Epithelial cell of esophagus (primary cell): ENCODE results near the gene BNC2.
A peak's percentile ranks its signal among the peaks of the same experiment; 100 is the strongest.

ENCODE experiments used
- DNase-seq: peaks from one replicate; pipeline ENCODE4 v3.0.0; 2010; ENCODE audit warnings: low read depth
- H3K4me3 ChIP-seq: 2 replicates; pipeline ENCODE4 v1.5.1; 2011; ENCODE audit warnings: mild to moderate bottlenecking, low read length, control low read depth
- TF ChIP-seq, protein P1 (sequence below): IDR thresholded peaks from 2 replicates; pipeline ENCODE4 v1.5.1; 2011; ENCODE audit warnings: low read depth, mild to moderate bottlenecking, low read length, control low read depth, inconsistent platforms; ENCODE audit not compliant: insufficient read depth; ENCODE audit errors: missing control alignments

Gene BNC2

DNA sequence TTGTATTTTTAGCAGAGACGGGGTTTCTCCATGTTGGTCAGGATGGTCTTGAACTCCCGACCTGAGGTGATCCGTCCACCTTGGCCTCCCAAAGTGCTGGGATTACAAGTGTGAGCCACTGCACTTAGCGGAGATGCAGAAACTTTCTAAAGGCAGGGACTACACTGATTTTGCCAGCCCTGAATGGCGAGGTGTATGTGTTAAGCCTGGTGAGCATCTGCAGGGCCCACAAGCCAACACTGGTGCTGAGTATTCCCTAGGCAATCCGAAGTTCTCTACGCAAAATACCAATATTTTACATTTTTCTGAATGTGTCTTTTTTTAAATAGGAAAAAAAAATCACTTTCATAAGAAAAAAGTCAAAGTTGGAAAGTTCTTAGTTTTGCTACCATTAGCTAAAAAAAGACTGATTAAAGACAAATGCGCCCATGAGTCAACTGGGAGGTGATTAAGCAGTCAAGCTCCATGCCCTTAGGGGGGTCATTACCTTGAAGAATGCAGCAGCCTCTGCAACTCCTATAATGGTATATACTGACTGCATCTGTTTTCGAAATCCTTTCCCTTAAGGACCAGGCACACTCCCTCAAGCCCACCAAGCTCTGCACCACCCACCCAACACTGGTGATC, 502.8 kb downstream of the BNC2 start:
- peak; percentile 68 for DNase-seq
- TF ChIP-seq, protein P1, sequence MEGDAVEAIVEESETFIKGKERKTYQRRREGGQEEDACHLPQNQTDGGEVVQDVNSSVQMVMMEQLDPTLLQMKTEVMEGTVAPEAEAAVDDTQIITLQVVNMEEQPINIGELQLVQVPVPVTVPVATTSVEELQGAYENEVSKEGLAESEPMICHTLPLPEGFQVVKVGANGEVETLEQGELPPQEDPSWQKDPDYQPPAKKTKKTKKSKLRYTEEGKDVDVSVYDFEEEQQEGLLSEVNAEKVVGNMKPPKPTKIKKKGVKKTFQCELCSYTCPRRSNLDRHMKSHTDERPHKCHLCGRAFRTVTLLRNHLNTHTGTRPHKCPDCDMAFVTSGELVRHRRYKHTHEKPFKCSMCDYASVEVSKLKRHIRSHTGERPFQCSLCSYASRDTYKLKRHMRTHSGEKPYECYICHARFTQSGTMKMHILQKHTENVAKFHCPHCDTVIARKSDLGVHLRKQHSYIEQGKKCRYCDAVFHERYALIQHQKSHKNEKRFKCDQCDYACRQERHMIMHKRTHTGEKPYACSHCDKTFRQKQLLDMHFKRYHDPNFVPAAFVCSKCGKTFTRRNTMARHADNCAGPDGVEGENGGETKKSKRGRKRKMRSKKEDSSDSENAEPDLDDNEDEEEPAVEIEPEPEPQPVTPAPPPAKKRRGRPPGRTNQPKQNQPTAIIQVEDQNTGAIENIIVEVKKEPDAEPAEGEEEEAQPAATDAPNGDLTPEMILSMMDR, result no peak
- H3K4me3 ChIP-seq, result no peak overlapping the region

DNA sequence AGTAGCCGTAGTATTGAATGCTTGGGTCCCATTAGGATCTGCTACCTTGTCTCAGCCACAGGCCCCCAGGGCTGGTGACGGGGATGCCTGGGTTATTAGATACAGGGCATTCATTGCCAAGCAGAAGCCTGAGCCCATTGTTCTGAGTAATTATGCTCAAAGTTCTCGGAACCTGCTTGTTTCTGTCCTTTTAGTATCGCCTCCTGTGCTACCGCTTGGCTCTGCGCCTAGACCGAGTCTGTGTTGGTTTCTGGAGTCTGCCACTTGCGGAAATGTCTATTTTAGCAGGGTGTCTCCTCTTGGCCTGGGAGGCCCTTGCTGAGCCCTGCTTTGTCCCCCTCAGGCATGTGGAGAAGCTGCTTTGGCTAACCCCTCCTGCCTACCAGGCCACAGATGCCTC, 506.1 kb downstream of the BNC2 start:
- DNase-seq, result no peak
- TF ChIP-seq, protein P1, result no peak
- H3K4me3 ChIP-seq, result no peak overlapping the region

DNA sequence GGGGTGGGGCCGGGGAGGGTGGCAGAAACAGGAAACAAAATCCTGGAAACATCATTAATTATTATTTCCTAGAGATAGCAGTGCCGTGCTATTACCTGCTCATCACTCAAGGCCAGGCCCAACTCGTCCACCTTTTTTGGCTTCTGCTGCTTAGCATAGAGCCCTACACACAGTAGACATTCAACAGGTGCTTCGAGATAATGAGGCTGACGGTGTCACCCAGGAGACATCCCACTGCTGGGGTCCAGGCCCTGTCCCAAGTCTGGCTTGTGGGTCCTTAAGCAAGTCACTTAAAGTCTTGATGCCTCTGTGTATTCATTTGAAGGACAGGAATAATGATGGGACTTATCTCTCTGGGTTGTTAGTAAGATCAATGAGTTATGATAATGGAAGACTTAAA, 506.6 kb downstream of the BNC2 start:
- H3K4me3 ChIP-seq, result no peak overlapping the region
- no peak for DNase-seq
- TF ChIP-seq, protein P1, result no peak

DNA sequence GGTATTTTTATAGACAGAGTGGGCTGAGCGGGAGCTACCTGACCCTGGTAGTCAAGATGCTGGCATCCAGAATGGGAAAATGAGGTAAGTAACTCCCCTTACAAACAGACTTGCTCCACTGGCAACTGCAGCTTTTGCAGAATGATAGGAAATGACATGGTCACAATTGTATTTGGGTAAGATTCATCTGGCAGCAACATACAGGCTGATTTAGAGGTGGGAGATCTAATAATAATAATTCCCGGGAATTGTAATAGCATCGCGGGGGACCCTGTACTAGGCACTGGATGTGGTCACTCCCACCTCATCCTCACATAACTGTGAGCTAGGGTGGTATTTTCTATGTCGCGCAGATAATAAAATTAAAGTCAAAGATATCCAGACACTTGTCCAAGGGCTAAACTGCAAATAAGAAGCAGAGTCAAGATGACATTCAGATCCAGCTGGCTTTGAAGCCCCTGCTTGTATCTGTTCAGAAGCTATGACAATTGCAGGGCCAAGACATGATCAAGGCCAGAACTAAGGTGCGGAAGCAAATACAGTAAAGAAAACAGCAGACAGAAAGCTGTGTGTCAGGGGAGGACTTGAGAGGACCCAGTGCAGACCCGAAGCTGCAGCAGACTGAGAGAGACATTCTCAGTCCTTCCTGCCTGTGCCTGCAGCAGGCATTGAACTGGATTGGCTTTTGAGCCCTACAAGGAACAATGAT, 507.2 kb downstream of the BNC2 start:
- TF ChIP-seq, protein P1, result no peak
- no peak overlapping the region for H3K4me3 ChIP-seq

DNA sequence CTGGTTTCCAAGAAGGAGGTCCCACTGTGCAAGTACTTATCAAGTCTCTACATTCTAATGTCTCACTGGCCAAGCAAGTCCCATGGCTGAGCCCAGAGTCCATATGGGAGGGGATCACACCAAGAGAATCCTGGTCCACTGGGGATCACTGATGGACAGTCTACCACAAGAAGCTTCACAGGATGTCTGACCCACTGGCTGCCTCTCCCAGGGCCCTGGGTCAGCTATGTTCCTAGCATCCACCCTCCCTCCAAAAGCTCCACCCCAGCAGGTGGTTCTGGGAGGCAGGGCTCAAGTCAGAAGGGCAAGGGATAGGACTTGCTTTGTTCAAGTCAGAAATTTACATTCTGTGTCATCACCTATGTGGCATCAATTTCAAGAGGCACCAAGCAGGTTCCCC, 508.5 kb downstream of the BNC2 start:
- no peak overlapping the region for H3K4me3 ChIP-seq
- TF ChIP-seq, protein P1, result no peak
- DNase-seq, result no peak

More for the DNA sequence above, 507.2 kb downstream of the BNC2 start:
- no peak for DNase-seq

DNA sequence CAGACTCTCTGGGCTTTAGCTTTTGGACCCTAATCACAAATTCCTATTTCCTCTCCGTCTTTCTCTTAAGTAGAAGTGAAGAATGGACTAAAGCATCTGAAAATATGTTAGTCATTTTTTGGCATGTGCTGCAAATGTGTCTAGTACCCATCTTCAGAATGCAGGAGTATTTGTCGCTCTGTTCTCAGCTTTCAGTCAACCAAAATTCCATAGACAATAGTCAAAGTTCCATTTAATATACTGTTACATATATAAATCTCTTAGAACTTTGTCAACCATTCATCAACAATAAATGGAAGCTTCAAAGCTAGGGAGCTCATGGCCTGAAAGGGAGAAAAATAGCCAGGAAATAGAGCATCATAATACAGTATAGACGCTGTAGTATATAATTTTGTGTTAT, 509.4 kb downstream of the BNC2 start:
- TF ChIP-seq, protein P1, result no peak
- no peak for DNase-seq
- no peak overlapping the region for H3K4me3 ChIP-seq

DNA sequence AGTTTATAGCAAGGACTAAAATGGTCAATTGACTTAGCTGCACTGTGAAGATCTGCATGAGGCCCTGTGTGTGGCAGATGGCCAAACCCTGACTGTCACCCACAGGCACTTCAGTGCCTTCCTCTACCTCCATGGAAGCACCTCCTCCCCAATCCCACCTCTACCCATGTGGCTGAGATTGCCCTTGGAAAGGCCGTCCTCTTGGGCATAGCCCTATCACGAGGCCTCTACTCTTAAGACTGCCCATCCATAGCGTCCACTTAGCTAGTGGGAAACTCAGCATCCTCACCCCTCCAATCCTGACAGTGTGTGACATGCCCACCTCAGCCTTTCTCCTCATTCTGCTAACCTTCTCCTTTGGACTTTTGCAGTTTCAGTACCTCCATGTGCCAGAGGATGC, 510.2 kb downstream of the BNC2 start:
- TF ChIP-seq, protein P1, result no peak
- DNase-seq, result no peak
- H3K4me3 ChIP-seq, result no peak overlapping the region
